Ovary (tissue), 3 donors: ENCODE data around the gene EPS8.

Experiments used
- CTCF ChIP-seq, 3 donors: fragments of 450-650 bp in 2 of 3; fragments of 200-600 bp in 1 of 3; IDR thresholded peaks; one replicate each; pipeline versions ENCODE4 v1.5.1 to v1.8.0; 2016 to 2022; ENCODE audit warnings: antibody characterized with exemption in 3 of 3, mild to moderate bottlenecking in 1 of 3
- EP300 ChIP-seq: sonication (generic); formaldehyde crosslinking; IDR thresholded peaks from one replicate; pipeline ENCODE4 v1.6.1; 2017; ENCODE audit warnings: antibody characterized with exemption
- POLR2A ChIP-seq: fragments of 450-650 bp; IDR thresholded peaks from one replicate; pipeline ENCODE4 v1.6.1; 2017; ENCODE audit warnings: antibody characterized with exemption, mild to moderate bottlenecking, moderate library complexity
- donor health status: DM: no; HTN: no; CAD: no.

- TF ChIP-seq CTCF (IDR thresholded peaks at IDR 0.05), result no peak
- no peak for TF ChIP-seq POLR2A
- TF ChIP-seq EP300, result no peak
Observed at GRCh38 chr12:15808250-15808649, 19.1 kb upstream of the EPS8 start.
